DOHH2 (cell line): ENCODE data around the gene ANO9.

Experiments used
- H3F3A ChIP-seq: fragments of 200-600 bp; sonication (generic), shearing (Covaris generic); 2 replicates; pipeline ENCODE4 v1.6.0; 2016; ENCODE audit warnings: antibody characterized with exemption, mild to moderate bottlenecking; ENCODE audit not compliant: control insufficient read depth, insufficient read depth
- H3K27ac ChIP-seq: fragments of 200-600 bp; sonication (generic); 2 replicates; pipeline ENCODE4 v1.5.1; 2014; ENCODE audit warnings: low read depth, mild to moderate bottlenecking, low read length, moderate library complexity
- H3K27me3 ChIP-seq: fragments of 200-600 bp; sonication (generic); 2 replicates; pipeline ENCODE4 v1.6.1; 2014; ENCODE audit warnings: mild to moderate bottlenecking, low read length, mixed read lengths; ENCODE audit not compliant: control insufficient read depth
- H3K36me3 ChIP-seq: fragments of 200-600 bp; sonication (generic); 2 replicates; pipeline ENCODE4 v1.6.1; 2014; ENCODE audit warnings: mild to moderate bottlenecking, low read length, moderate library complexity, mixed read lengths; ENCODE audit not compliant: control insufficient read depth
- H3K4me1 ChIP-seq: fragments of 200-600 bp; sonication (generic); 2 replicates; pipeline ENCODE4 v1.6.1; 2014; ENCODE audit warnings: mild to moderate bottlenecking, low read length, mixed read lengths; ENCODE audit not compliant: control insufficient read depth
- H3K4me2 ChIP-seq: fragments of 200-600 bp; sonication (generic); 2 replicates; pipeline ENCODE4 v1.6.0; 2014; ENCODE audit warnings: mild to moderate bottlenecking, low read length, moderate library complexity
- H3K4me3 ChIP-seq: fragments of 200-600 bp; sonication (generic); 2 replicates; pipeline ENCODE4 v1.5.1; 2014; ENCODE audit warnings: mild to moderate bottlenecking, low read length, mixed read lengths
- H3K79me2 ChIP-seq: fragments of 200-600 bp; sonication (generic); 2 replicates; pipeline ENCODE4 v1.6.1; 2014; ENCODE audit warnings: mild to moderate bottlenecking, low read length, mixed read lengths; ENCODE audit not compliant: control insufficient read depth
- H3K9me2 ChIP-seq: fragments of 200-600 bp; sonication (generic); replicated peaks from 2 replicates; pipeline ENCODE4 v1.6.1; 2014; ENCODE audit warnings: mild to moderate bottlenecking, low read length, mixed read lengths; ENCODE audit not compliant: control insufficient read depth
- H3K9me3 ChIP-seq: fragments of 200-600 bp; sonication (generic); 2 replicates; pipeline ENCODE4 v1.6.1; 2014; ENCODE audit warnings: antibody characterized with exemption, low read length, mixed read lengths; ENCODE audit not compliant: control insufficient read depth, insufficient read depth
- H4K20me1 ChIP-seq: fragments of 200-600 bp; sonication (generic); 2 replicates; pipeline ENCODE4 v1.6.0; 2014; ENCODE audit warnings: low read depth, mild to moderate bottlenecking, antibody characterized with exemption, low read length, moderate library complexity; ENCODE audit not compliant: control insufficient read depth, insufficient read depth
- EZH2phosphoT487 ChIP-seq: fragments of 200-600 bp; sonication (generic); IDR thresholded peaks from 2 replicates; pipeline ENCODE4 v1.6.1; 2017; ENCODE audit warnings: borderline replicate concordance, mild to moderate bottlenecking, antibody characterized with exemption, low read length, moderate library complexity, mixed read lengths
- TF ChIP-seq, protein P1 (sequence below): fragments of 200-600 bp; sonication (generic); IDR thresholded peaks from one replicate; pipeline ENCODE4 v1.5.1; 2014; ENCODE audit warnings: antibody characterized with exemption, mild to moderate bottlenecking, low read depth, low read length; ENCODE audit not compliant: poor library complexity, severe bottlenecking

Gene ANO9

DNA sequence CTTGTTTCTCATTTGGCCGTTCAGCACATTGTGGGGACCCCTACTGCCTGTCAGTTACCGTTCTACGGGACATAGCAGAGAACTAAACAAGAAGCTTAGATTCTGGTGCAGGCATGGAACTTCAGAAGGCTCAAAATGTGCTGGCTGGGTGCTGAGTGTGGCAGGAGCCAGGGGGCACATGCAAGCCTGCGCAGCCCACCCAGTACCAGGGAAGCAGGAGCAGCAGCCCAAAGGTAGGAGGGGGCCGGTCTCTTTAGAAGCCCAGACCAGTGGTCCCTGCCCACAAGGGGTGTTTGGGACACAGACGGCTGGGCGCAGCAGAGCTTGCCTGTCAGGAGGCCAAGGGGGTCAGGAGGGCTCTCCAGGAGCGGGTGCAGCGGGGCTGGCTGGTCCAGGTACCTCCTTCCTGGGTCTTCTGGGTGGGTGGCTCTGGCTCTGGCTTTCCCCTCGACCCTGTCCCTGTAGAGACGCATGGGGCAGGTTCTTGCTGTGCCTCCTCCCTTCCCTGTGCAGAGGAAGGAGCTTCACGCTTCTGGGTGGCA, 10.5 kb upstream of the ANO9 start:
- H3K9me2 ChIP-seq, result no peaks in the 10 kb centered on the region
- peak overlapping the region; percentile 90; the same call in 1 of the 2 replicates for H3K4me2 ChIP-seq
- TF ChIP-seq EZH2phosphoT487, result no peak
- TF ChIP-seq, protein P1, sequence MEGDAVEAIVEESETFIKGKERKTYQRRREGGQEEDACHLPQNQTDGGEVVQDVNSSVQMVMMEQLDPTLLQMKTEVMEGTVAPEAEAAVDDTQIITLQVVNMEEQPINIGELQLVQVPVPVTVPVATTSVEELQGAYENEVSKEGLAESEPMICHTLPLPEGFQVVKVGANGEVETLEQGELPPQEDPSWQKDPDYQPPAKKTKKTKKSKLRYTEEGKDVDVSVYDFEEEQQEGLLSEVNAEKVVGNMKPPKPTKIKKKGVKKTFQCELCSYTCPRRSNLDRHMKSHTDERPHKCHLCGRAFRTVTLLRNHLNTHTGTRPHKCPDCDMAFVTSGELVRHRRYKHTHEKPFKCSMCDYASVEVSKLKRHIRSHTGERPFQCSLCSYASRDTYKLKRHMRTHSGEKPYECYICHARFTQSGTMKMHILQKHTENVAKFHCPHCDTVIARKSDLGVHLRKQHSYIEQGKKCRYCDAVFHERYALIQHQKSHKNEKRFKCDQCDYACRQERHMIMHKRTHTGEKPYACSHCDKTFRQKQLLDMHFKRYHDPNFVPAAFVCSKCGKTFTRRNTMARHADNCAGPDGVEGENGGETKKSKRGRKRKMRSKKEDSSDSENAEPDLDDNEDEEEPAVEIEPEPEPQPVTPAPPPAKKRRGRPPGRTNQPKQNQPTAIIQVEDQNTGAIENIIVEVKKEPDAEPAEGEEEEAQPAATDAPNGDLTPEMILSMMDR, result no peak
- peaks cover 32% of the 10 kb centered on the region for H3K36me3 ChIP-seq
- H3K9me3 ChIP-seq, result no peaks in the 10 kb centered on the region
- peaks cover 71% of the 10 kb centered on the region for H3K79me2 ChIP-seq
- no peak overlapping the region for H3K4me3 ChIP-seq
- peaks cover 6% of the 10 kb centered on the region; the same call in 1 of the 2 replicates for H4K20me1 ChIP-seq
- H3K27me3 ChIP-seq, result no peaks in the 10 kb centered on the region
- H3K4me1 ChIP-seq, result peaks cover 45% of the 10 kb centered on the region
- H3F3A ChIP-seq, result peaks cover 13% of the 10 kb centered on the region
- H3K27ac ChIP-seq, result no peak overlapping the region

DNA sequence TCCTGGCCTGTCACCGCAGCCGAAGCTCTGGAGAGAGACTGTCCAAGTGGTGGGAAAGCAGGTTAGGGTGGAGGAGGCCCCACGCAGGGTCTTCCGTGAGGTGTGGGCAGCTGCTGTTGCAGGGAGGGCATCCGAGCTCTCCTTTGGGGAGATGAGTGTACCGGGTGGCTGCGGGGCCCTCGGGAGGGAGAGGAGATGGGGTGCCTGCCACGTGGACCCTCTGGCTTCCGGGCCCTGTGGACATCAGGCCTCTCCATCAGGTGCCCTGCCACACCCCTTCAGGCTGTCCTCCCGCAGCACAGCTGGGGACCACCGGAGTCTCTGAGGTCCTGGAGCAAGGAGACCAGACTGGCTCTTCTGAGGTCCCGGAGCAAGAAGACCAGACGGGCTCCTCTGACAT, 9.9 kb upstream of the ANO9 start:
- Histone ChIP-seq H3K4me1 (peaks cover 41% of the 10 kb centered on the region), H4K20me1 (peaks cover 6% of the 10 kb centered on the region; the same call in 1 of the 2 replicates), H3K9me3 (no peaks in the 10 kb centered on the region), H3K27me3 (no peaks in the 10 kb centered on the region), H3F3A (peaks cover 13% of the 10 kb centered on the region), H3K27ac (no peak overlapping the region), H3K79me2 (peaks cover 66% of the 10 kb centered on the region), H3K36me3 (peaks cover 27% of the 10 kb centered on the region), H3K9me2 (no peaks in the 10 kb centered on the region), H3K4me3 (peak overlapping the region; percentile 91; the same call in 1 of the 2 replicates), H3K4me2 (peak overlapping the region; percentile 90)
- TF ChIP-seq, protein P1, result no peak
- no peak for TF ChIP-seq EZH2phosphoT487

DNA sequence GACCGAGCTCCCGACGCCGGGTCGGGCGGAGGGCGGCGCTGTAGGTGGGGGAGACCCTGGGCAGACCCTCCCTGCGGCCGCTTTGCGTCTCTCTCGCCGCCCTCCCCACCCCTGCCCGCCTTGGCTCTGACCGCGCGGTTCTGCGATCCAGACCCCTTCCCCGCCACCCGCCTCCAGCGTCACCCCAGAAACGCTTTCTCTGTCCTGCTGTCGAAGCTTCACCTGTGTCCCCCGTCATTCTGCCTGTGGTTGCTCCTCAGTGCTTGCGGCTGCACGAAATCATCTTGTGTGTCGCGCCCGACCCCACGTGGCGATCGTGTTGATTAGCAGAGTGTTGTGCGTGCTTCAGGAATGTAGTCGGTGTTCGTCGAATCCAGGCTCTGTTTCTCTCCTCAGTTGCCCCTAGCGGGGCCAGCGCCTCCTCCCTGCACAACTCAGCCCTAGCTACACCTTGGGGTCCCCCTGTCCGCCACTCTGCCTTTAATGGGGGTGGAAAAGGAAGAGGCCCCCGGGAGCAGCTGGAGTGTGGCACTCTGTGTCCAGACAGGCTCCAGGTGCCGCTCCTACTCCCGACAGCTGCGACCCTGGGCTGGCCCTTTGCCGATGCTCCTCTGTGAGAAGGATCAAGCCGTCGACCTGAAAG, 9.1 kb upstream of the ANO9 start:
- peaks cover 60% of the 10 kb centered on the region for H3K79me2 ChIP-seq
- no peak overlapping the region for H3K27ac ChIP-seq

More for the DNA sequence above, 9.1 kb upstream of the ANO9 start:
- Histone ChIP-seq H3K9me3 (no peaks in the 10 kb centered on the region), H3K36me3 (peaks cover 23% of the 10 kb centered on the region), H4K20me1 (peaks cover 6% of the 10 kb centered on the region; the same call in 1 of the 2 replicates), H3K9me2 (no peaks in the 10 kb centered on the region), H3K4me3 (peak overlapping the region; percentile 91), H3K4me1 (peaks cover 36% of the 10 kb centered on the region), H3F3A (peaks cover 13% of the 10 kb centered on the region), H3K27me3 (no peaks in the 10 kb centered on the region; the same call in 1 of the 2 replicates), H3K4me2 (peak overlapping the region; percentile 90)
- TF ChIP-seq, protein P1, result peak; percentile 64
- TF ChIP-seq EZH2phosphoT487, result no peak
